Measurements from ENCODE around the gene PSMG3. TPM values are rescaled to one million over a fixed set of nuclear protein-coding genes. Genes with fewer than 3 reads are reported as not detected.

Gene PSMG3
- total RNA-seq, 2 donors from 2014 or later = 21.5 to 22.3 TPM

- TF ChIP-seq CTCF (IDR thresholded peaks at IDR 0.05) = no peak
- H3K27me3 ChIP-seq = no peaks in the 10 kb centered on the region
- no peaks in the 10 kb centered on the region for H3K9me3 ChIP-seq
- no peak overlapping the region for H3K27ac ChIP-seq
- H3K4me3 ChIP-seq = no peak overlapping the region
- H3K36me3 ChIP-seq = no peaks in the 10 kb centered on the region
- no peaks in the 10 kb centered on the region for H3K4me1 ChIP-seq
- DNase-seq (ENCODE audit: low spot score) = no peak
These were observed 41.0 kb upstream of the PSMG3 start for GRCh38 chr7:1610678-1611302.

GRCh38 chr7:1610013-1610677 lies 40.3 kb upstream of the PSMG3 start:
- DNase-seq (ENCODE audit: low spot score) = no peak
- Histone ChIP-seq H3K27me3 (no peaks in the 10 kb centered on the region), H3K36me3 (no peaks in the 10 kb centered on the region), H3K4me1 (no peaks in the 10 kb centered on the region), H3K4me3 (no peak overlapping the region), H3K9me3 (no peaks in the 10 kb centered on the region), H3K27ac (no peak overlapping the region)
- no peak for TF ChIP-seq CTCF (IDR thresholded peaks at IDR 0.05)

GRCh38 chr7:1609023-1609422 lies 39.2 kb upstream of the PSMG3 start:
- DNase-seq (ENCODE audit: low spot score) = no peak
- no peak overlapping the region for H3K4me3 ChIP-seq
- no peaks in the 10 kb centered on the region for H3K9me3 ChIP-seq
- TF ChIP-seq CTCF (IDR thresholded peaks at IDR 0.05) = no peak
- no peaks in the 10 kb centered on the region for H3K36me3 ChIP-seq
- H3K27me3 ChIP-seq = no peaks in the 10 kb centered on the region
- no peaks in the 10 kb centered on the region for H3K4me1 ChIP-seq
- no peak overlapping the region for H3K27ac ChIP-seq

- no peaks in the 10 kb centered on the region for H3K27me3 ChIP-seq
These were observed 38.5 kb upstream of the PSMG3 start for GRCh38 chr7:1608318-1608717.

GRCh38 chr7:1607696-1608095 lies 37.9 kb upstream of the PSMG3 start:
- H3K27ac ChIP-seq = no peak overlapping the region
- H3K4me1 ChIP-seq = no peaks in the 10 kb centered on the region
- no peaks in the 10 kb centered on the region for H3K27me3 ChIP-seq
- TF ChIP-seq CTCF (IDR thresholded peaks at IDR 0.05) = no peak
- no peaks in the 10 kb centered on the region for H3K9me3 ChIP-seq
- no peaks in the 10 kb centered on the region for H3K36me3 ChIP-seq
- no peak for DNase-seq (ENCODE audit: low spot score)
- no peak overlapping the region for H3K4me3 ChIP-seq

More at GRCh38 chr7:1608318-1608717, 38.5 kb upstream of the PSMG3 start:
- no peaks in the 10 kb centered on the region for H3K4me1 ChIP-seq
- no peak for DNase-seq (ENCODE audit: low spot score)
- no peak overlapping the region for H3K4me3 ChIP-seq
- H3K36me3 ChIP-seq = no peaks in the 10 kb centered on the region
- TF ChIP-seq CTCF (IDR thresholded peaks at IDR 0.05) = no peak
- H3K9me3 ChIP-seq = no peaks in the 10 kb centered on the region
- no peak overlapping the region for H3K27ac ChIP-seq
